ENCODE results near the gene FSCN2.

FSCN2 gene

DNA sequence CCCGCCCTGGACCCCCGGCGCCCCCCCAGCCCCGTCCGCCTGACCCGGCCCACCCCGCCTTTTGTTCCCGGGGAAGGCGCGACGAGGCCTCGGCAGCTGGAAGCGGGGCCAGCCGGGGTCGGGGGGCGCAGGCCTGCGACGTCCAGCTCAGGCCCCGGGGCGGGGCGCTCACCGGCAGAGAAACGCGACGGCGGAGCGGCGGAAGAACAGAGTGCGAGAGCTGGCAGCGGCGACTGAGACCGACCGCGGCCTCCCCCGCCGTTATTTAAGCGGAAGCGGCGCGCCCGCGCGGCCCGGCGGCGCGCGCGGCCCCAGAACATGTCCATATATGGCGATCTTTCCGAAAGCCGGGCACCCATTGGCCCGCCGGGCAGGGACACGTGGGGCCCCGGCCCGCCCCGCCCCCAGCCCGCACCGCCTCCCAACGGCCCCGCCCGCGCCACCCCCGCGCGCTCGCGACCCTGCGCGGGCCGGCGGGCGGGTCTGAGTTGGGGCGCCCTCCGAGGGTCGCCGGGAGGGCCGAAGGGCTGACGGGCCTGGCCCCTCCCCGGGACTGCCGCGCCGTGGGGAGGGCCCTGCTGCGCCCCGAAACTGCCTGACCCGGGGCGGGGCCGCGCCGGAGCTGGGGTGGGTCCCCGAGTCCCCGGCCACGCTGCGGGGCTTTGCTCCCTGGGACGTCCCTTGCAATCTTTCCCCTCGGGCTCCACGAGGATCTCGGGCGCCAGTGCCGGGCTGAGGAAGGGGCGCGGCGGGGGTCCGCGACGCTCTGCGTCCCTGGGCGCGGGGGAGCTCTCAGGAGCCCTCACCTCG, 15.4 kb upstream of the FSCN2 start, which contains the start of gene ACTG1:
ACTG1 (minus strand) TSS at position 238 of the 810 bp plus-strand sequence. CDS start 445 bp downstream, outside the sequence.
- peak; percentile 98 for DNase-seq (ENCODE audit: low spot score)

- peak; percentile 57 for DNase-seq (ENCODE audit: low spot score)
Observed at GRCh38 chr17:81513372-81513752, 14.8 kb upstream of the FSCN2 start.

DNA sequence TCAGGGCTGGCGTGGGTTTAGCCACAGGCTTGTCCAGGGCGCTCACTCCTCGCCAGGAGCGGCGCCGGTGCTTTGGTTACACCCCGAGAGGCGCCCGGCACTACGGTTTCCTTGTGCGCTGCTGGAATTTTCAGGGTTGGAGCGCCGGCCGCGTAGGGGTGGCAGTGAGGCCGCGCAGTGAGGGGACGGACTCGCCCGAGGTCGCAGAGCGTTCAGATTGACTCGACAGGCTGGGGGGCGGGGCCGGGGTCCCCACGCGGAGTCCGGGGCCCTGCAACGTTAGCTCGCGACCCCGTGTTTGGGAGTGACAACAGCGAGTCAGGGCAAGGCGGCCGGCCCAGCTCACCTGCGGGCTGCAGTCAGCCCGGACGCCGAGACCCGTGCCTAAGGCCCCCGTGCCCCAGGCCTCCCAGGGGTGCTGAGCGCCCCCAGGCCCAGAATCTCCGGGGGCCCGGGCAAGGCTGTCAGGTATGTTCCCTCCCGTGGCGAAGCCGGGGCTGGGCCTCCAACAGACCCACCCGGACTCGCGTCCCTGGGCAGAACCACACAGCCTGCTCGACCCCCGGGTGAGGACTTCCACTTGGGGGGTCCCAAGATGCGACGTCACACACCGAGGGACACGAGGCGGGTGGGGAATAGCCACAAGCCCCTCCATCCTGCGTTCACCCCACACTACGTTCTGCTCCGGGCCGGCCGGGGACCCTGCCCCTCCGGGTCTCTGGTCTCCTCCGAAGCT, 14.3 kb upstream of the FSCN2 start:
- peak; percentile 76 for DNase-seq (ENCODE audit: low spot score)

DNA sequence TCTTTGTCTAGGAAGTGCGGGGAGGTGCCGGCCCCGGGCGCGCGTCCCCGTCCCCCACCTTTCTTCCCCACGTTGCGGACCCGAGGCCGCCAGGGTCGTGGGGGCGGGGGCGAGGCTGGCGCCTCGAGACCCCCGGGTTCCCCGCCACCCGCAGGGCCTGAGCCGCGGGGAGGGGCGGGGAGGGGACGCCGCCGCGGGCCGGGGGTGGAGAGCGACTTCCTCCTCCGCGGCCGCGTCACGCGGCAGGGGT, 13.8 kb upstream of the FSCN2 start:
- DNase-seq (ENCODE audit: low spot score), result no peak

DNA sequence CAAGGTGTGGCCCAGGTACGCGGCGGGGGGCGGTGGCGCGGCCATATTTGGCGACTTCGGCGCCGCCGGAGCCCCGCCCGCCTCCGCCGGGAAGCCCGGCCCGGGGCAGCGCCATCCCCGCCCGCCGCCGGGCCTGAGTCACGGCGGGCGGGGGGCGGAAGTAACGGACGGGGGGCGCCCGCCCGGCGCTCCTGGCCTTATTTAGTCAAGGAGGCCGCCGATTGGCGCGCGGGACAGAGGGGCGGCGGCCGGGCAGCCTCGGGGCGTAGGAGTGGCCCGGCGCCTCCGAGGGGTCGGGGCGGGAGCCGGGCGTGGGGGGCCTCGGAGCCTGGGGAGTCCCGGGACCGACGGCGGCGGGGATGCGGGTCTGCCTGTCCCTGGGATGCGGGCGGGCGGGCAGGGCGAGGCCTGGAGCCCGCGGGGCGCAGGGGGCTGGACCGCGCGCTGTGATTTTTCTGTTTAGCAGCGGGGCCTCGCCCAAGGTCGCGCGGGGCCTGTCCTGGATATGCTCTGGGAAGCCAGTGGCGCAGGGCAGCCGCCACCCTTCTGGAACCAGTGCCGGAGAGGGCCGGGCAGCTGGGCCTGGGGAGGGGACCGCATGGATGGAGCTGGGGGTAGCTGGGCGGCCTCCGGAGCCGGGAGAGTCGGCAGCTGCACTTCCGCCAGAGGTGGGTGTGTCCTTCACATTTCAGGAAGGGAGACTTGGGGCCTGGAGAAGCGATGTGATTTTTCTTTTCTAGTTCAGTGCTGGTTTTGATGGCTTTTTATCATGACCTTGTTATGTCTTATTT, 13.2 kb upstream of the FSCN2 start:
- peak; percentile 90 for DNase-seq (ENCODE audit: low spot score)

GRCh38 chr17:81515530-81516041, 12.6 kb upstream of the FSCN2 start:
- no peak for DNase-seq (ENCODE audit: low spot score)

DNA sequence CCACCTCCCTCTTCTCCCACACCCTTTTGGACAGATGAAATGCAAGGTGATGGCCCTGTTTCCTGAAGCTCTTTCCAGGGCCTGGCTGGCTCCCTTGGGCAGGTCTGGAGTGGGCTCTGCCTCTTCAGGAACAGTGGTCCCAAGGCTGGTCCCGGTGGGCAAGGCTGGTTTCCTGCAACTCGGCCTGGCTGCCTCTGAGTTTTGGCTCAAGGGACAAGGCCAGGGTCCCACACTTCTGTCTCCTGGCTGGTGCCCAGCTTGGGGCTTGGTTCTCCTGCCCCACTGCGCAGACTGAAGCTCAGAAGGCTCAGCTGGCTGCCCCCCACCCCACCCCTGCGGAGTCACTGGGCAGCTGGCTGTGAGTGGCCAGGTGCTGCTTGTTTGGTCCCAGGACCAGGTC, 11.7 kb upstream of the FSCN2 start:
- no peak for DNase-seq (ENCODE audit: low spot score)

DNA sequence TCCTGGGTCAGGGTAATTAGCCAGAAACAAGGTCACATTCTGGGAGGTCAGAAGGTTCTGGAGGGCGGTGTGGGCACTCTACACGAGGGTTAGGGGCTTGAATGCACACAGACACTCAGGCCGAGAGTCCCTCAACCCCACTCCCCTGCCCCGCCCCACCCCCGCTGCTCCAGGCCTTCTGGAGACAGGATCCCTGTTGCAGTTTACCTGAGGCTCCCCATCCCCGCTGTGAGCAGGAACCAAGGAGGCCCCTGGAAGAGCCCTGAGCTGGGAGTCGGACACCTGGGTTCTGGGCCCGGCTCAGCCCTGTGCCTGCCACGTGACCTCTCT, 11.2 kb upstream of the FSCN2 start:
- DNase-seq (ENCODE audit: low spot score), result no peak

- no peak for DNase-seq (ENCODE audit: low spot score)
Observed at GRCh38 chr17:81517339-81518112, 10.7 kb upstream of the FSCN2 start.

GRCh38 chr17:81518113-81518784, 9.9 kb upstream of the FSCN2 start:
- no peak for DNase-seq (ENCODE audit: low spot score)

DNA sequence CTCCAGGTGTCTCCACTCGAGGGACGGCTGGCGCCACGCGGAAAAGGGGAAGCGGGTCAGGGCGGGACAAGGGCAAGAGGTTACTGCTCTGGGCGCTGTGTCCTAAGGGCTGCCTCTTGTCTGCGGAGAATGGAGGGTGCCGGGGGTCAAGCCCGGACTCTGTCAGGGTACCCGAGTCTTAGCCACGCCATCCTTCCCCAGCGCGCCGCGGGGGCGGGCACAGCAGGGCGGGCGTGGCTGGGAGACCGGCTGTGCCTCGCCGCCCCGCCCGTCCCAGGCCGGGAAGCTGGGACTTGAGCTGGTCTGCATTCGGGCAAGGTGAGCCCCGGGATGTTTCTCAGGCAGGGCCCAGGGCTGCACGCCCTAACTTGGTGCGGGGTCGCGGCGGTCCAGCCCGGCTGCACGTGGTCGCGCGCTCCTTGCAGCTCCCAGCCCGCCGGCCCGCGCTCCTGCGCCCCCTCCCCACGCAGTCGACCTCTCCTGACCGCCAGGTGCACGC, 9.3 kb upstream of the FSCN2 start:
- DNase-seq (ENCODE audit: low spot score), result peak; percentile 73

DNA sequence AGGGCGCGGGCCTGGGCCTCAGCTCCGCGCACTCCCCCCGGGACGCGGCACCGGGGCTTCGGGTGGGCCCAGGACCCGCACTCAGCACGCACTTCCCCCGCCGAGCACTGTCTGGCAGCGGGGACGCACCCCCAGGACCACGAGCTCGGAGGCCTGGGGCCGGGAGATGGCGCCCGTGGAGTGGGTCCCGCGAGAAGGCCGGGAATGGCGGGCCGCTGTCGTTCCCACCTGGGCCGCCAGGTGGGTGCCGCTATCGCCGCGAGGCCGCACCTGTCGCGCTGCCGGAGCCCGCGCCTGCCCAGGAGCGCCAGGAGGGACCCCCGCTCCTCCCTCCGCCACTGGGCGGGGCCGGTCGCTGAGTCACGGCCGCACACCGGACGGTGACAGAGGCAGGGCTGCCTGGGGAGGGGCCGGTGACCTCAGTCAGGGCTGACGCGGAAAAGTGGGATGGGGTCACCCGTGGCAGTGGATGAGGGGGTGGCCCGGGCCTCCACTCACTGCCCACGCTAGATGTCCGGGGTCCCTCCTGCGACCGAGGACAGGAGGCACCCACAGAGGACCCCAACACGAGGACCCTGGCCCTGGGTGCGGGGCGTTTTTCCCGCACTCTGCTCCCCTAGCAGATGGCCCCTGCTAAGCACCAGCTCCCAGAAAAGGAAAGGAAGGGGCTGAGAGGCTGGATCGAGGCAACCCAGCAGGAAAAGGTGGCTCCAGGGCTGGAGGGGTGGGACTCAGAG, 8.7 kb upstream of the FSCN2 start:
- no peak for DNase-seq (ENCODE audit: low spot score)

DNA sequence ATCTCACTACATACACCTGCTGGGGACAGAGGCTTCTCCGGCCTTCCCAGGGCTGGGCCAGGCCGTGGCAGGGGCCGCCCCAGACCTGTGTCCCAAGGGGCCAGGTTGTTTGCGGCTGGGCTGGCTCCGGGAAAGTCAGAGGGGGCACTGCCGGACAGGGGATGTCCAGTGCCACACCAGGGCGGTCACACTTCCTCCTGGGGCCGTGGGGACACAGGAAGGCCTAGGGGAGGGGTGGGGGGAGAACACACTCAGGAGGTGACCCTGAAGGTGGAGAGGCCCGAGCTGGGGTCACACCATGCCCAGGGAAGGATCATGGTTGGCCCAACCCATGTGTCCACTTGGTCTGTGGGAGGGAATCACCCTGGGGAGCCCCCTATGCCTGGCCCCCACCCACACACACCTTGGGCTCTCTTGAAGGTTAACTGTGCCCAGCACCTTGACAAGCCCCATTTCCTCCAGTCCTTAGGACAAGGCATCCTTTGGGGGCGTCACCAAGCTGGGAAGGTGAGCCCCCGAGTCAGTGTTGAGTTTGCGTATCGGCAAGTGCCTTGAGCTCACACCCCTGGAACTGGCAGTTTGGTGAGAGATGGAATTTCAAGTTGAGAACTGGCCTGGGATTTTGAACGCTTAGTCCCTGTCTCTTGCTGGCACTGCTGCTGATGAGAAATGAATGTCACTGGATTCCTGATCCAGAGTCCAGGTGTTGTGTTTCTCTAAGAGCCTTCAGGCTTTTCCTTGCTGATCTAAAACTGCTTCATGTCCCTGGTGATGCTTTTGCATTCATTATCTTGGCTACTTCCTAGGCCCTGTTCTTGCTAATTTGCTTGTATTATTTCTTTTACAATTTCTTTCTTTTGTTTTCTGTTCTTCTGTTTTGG, 7.9 kb upstream of the FSCN2 start:
- DNase-seq (ENCODE audit: low spot score), result no peak

- DNase-seq (ENCODE audit: low spot score), result no peak
Observed at GRCh38 chr17:81522491-81523401, 5.4 kb upstream of the FSCN2 start.

DNA sequence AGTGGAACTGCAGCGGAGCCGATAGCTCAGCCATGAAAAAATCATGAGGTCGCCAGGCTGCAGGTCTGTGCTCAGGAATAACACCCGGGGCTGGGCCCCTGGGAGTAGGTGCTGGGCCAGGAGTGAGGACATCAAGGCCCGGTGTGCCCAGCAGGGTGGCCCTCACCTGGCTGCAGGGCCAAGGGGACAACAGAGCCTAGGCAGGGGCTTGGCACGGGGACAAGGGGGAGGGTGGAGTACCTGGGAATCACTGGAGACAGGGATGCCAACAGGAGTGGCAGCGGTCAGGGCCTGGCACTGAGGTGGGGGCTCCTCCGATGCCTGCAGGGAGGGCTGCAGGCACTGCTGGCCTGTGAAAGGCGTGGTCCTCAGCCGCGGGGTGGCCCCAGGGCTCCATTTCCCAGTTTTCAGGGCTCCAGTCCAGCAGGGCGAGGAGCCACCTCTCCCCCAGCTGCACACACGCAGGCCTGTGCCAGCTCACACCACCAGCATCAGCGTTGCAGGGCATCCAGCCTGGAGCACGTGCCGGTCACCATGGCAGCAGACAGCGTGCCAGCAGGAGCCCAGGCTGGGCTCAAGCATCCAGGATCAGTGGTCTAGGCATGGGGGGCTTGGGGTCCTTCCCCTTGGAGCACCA, 4.7 kb upstream of the FSCN2 start:
- DNase-seq (ENCODE audit: low spot score), result peak; percentile 89

DNA sequence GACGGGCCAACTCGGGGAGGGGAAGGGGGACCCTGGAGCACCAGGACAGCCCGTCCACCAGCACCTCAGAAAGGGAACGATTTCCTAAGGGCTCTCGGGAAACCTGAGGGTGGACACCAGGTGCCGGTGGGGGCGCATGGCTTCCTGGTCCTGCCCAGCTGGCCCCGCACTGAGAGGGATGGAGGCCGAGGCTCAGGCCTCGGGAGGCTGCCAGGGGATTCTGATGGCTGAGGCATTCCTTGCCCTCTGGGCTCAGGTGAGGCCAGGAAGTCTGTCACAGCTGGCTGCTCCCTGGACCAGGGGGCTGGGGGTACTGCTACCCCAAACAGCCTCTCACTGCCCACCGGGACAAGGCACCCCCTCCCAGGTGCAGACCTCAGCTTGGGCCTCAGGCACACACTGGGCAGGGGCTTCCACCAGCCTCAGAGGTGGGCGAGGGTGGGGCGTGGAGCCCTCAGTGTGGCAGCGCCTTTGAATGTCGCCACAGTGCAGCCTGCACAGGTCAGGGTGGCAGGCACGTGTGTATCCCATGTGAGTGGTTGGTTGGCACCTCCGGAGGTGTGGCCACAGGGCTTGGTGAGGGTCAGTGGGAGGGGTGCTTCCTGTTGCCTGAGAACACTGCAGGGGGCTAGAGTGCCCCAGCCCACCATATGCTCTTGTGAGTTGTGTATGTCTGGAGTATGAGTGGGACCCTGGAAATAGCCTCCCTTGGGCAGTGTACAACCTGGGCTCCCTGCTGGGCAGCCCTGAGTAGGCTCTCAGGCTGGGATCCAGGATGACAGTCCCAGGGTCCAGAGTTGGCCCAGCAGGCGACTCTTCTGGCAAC, 3.9 kb upstream of the FSCN2 start:
- no peak for DNase-seq (ENCODE audit: low spot score)

DNA sequence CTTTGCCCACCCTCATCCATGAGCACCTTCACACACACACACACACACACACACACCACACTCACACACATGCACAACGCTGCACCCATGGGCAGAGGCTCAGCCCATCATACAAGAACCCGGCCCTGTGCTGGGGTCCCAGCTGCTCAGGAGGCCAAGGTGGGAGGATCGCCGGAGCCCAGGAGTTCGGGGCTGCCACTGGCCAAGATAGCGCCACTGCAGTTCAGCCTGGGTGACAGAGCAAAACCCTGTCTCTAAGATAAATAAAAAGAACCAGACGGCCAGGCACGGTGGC, 3.4 kb upstream of the FSCN2 start:
- DNase-seq (ENCODE audit: low spot score), result no peak
